ENCODE measurements around the gene PIP5K1C. TPM values are rescaled to one million over a fixed set of nuclear protein-coding genes. Genes with fewer than 3 reads are reported as not detected.

PIP5K1C gene
- total and polyA plus RNA-seq, 2 donors (not counting 1 experiment from before 2014, with no cell fraction given) = 10.4 to 46.7 TPM

GRCh38 chr19:3643674-3644313 is 56.5 kb downstream of the PIP5K1C start:
- no peaks in the 10 kb centered on the region for H3K9me3 Mint-ChIP-seq (ENCODE audit: insufficient read depth)
- WGBS (ENCODE audit: insufficient coverage) = 93% methylated on average over 26 of the region's 28 CpGs
- H3K9me3 ChIP-seq (ENCODE audit: control extremely low read depth in 1 of 3, control insufficient read depth in 2 of 3, insufficient read depth in 1 of 3, low read length in 2 of 3) = peaks cover 0 to 4% (median 0%) of the 10 kb centered on the region in 3 donors

More at GRCh38 chr19:3643674-3644313, 56.5 kb downstream of the PIP5K1C start:
- no peak for TF ChIP-seq EZH2 (IDR thresholded peaks at IDR 0.05; ENCODE audit: borderline replicate concordance, insufficient read depth, low read depth, low read length, poor library complexity, severe bottlenecking)
- TF ChIP-seq CTCF (IDR thresholded peaks at IDR 0.05) = no peak
- ChIA-PET CTCF (no interaction called here), POLR2A (no interaction called here)
- no peaks in the 10 kb centered on the region for H3K4me1 Mint-ChIP-seq
- no peaks in the 10 kb centered on the region for H3K27me3 ChIP-seq (replicated peaks in 1 of 4; ENCODE audit: control extremely low read depth in 1 of 4, control insufficient read depth in 3 of 4, insufficient read depth in 4 of 4, low read length in 3 of 4)
- H3K27ac Mint-ChIP-seq = no peak overlapping the region
- intact Hi-C loops (cut with micrococcal nuclease) = no loop called here
- no peak overlapping the region for H3K27ac ChIP-seq (ENCODE audit: low read length in 2 of 2)
- H3K4me1 ChIP-seq (ENCODE audit: control insufficient read depth in 2 of 2, insufficient read depth in 2 of 2, low read length in 2 of 2) = no peaks in the 10 kb centered on the region
- no peak overlapping the region for H2AFZ ChIP-seq (ENCODE audit: insufficient read depth, low read depth, low read length, poor library complexity, severe bottlenecking)
- no peaks in the 10 kb centered on the region for H4K20me1 ChIP-seq (ENCODE audit: control insufficient read depth, insufficient read depth, low read length, poor library complexity, severe bottlenecking)
- H3K4me3 Mint-ChIP-seq = no peak overlapping the region
- no peak overlapping the region for H3K4me2 ChIP-seq (replicated peaks; ENCODE audit: low read depth, low read length, poor library complexity, severe bottlenecking)
- ATAC-seq (ENCODE audit: low read depth) (no peak), DNase-seq (no peak)
- peaks cover 0 to 11% of the 10 kb centered on the region in 2 experiments for H3K36me3 ChIP-seq (replicated peaks in 1 of 2; ENCODE audit: control extremely low read depth in 1 of 2, control insufficient read depth in 1 of 2, extremely low read depth in 1 of 2, insufficient read depth in 2 of 2, low read length in 1 of 2)
- no peaks in the 10 kb centered on the region for H3K27me3 Mint-ChIP-seq
- no peak overlapping the region for H3K9ac ChIP-seq (ENCODE audit: low read length)
- no peaks in the 10 kb centered on the region for H3K79me2 ChIP-seq (ENCODE audit: control insufficient read depth, insufficient read depth, low read length)
- H3K4me3 ChIP-seq (ENCODE audit: control extremely low read depth in 1 of 5, extremely low read depth in 1 of 5, insufficient read depth in 1 of 5, low read depth in 2 of 5, low read length in 4 of 5) = no peak overlapping the region

All from B cell (primary cell).